ENCODE measurements around the gene FBXL15.

- TF ChIP-seq EZH2phosphoT487 (IDR thresholded peaks at IDR 0.05; ENCODE audit: insufficient read depth, low read depth) (no peak), EZH2 (IDR thresholded peaks at IDR 0.05; ENCODE audit: insufficient read depth, poor library complexity, severe bottlenecking) (no peak)
These were observed 13.8 kb upstream of the FBXL15 start for GRCh38 chr10:102406815-102407214.
